ENCODE measurements around the gene LDAH.

LDAH gene

DNA sequence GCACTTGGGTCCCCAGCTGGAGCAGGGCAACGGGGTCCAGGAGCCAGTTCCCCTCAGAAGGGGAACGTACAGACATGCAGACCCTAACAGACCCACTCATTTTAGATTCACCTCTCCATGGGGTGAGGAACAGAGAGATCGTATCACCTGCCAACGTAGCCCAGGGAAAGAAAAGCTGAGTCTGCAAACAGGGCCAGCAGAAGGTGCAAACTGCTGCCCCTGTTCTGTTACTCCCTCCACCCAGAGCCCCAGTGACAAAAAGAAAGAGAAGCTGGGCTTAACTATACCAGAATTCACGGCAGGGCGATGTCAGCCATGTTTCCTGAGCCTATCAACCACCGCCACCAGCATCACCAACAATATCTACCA is 171.2 kb downstream of the LDAH start:
- peak overlapping the region; percentile 47 for H3K4me3 ChIP-seq (ENCODE audit: low read length)
- TF ChIP-seq, protein P1, sequence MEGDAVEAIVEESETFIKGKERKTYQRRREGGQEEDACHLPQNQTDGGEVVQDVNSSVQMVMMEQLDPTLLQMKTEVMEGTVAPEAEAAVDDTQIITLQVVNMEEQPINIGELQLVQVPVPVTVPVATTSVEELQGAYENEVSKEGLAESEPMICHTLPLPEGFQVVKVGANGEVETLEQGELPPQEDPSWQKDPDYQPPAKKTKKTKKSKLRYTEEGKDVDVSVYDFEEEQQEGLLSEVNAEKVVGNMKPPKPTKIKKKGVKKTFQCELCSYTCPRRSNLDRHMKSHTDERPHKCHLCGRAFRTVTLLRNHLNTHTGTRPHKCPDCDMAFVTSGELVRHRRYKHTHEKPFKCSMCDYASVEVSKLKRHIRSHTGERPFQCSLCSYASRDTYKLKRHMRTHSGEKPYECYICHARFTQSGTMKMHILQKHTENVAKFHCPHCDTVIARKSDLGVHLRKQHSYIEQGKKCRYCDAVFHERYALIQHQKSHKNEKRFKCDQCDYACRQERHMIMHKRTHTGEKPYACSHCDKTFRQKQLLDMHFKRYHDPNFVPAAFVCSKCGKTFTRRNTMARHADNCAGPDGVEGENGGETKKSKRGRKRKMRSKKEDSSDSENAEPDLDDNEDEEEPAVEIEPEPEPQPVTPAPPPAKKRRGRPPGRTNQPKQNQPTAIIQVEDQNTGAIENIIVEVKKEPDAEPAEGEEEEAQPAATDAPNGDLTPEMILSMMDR (IDR thresholded peaks at IDR 0.05; ENCODE audit: insufficient read depth, low read depth, low read length, missing control alignments) = no peak

DNA sequence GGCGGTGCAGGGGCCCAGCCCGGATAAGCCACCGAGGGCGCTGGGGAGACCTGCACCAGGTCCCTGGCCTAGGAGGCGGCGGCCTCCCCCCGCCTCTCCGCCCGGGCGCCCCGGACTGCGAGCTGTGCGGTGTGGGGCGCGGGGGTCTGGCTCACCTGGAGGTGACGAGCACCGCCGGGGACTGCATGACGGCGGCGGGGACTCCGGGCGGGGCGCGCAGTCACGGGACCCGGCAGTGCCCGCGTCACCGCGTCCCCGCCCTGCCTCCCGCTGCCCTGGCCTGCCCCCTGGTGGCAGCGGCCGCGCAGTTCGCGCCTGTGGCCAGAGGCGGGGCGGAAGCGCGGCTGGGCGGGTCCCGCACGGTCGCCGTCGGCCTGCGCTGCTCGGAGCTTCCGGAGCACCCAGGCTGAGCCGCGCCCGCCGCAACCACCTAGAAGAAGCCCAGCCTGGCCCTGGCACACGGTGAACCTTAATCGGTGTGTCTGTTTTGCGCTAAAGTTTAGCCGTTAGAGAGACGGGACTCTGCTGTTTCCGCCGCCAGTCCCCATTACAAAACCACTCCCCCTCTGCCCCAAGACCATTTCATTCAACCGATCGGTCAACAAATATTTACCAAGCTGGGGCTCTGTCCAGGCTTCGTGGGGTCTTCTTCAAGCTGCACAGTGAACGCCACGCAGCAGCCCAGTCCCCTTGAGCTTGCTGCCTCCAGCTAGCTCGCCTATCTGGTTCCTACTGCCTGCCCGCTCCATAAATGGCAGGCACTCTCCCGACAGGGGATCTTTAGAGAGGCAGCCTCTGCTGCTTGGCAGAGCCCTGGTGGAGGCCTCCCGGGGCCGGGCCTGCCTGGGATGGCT is 171.8 kb downstream of the LDAH start, which contains the start of gene HS1BP3:
HS1BP3 (minus strand) TSS at position 222 of the 854 bp plus-strand sequence; CDS start at position 187, 35 bp downstream.
- TF ChIP-seq, protein P1 (IDR thresholded peaks at IDR 0.05; ENCODE audit: insufficient read depth, low read depth, low read length, missing control alignments) = peak; percentile 36
- DNase-seq (ENCODE audit: low read depth) = peak; percentile 84
- H3K4me3 ChIP-seq (ENCODE audit: low read length) = peak within 1 kb of the TSS; percentile 77

More for the DNA sequence above, 171.2 kb downstream of the LDAH start:
- no peak for DNase-seq (ENCODE audit: low read depth)

DNA sequence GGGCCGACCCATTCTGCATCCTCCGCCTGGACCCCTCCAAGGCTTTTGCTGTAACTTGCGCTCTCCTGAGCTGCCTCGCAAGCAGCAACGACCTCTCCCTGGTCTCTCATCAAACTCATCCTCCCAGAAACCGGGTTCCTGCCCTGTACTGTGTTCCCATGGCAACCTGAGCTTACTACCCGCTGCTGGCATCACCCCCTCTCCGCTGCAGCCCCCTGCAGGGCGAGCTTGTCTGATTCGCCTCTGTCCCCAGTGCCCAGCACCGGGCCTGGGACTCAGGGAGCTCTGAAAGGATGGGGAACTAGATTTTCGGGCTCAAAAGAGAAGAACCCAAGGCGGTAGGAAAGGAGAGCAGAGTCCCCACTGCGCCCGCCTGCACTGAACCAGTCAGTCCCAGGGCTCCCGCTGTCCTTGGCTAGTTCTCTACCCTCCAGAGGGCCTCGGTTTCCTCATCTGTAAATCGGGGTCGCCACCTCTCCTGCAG is 172.5 kb downstream of the LDAH start:
- DNase-seq (ENCODE audit: low read depth) = no peak
- TF ChIP-seq, protein P1 (IDR thresholded peaks at IDR 0.05; ENCODE audit: insufficient read depth, low read depth, low read length, missing control alignments) = no peak
- peak overlapping the region; percentile 77 for H3K4me3 ChIP-seq (ENCODE audit: low read length)

DNA sequence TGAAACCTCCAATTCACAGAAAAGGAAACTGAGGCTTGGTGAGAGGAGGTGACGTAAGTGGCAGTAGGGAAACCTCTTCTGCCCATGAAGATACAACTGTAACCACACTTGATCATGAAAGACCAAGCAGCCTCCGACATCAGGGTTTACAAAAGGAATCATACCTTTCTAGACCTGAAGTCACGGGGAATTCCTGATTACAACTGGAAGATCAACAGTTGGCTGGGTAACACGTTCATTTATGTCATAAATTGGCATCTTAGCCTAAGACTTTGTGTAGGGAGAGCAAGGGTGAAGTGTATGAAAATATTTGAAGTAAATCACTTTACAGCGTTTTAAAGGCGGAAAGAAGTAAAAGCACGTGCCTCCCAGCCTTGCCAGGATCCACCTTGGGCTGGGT is 172.9 kb downstream of the LDAH start:
- no peak for DNase-seq (ENCODE audit: low read depth)
- peak overlapping the region; percentile 77 for H3K4me3 ChIP-seq (ENCODE audit: low read length)
- TF ChIP-seq, protein P1 (IDR thresholded peaks at IDR 0.05; ENCODE audit: insufficient read depth, low read depth, low read length, missing control alignments) = no peak

DNA sequence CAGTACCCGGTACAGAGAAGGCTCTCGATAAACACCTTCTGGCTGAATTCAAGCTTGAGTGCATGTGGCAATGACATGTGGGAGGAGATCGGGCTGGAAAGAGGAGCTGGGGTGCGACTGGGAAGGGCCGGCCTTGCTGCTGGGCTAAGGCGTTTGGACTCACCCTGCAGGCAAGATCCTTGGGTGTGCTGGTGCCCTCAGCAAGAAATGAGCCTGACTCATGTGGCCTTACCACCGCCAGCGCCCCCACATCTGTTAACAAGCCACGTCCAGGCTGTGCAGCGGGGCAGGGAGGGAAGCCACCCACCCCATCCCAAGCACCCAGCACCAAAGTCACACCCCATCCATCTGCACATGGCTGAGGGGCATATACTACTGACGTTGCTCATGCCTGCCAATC is 173.3 kb downstream of the LDAH start:
- TF ChIP-seq, protein P1 (IDR thresholded peaks at IDR 0.05; ENCODE audit: insufficient read depth, low read depth, low read length, missing control alignments) = no peak
- H3K4me3 ChIP-seq (ENCODE audit: low read length) = peak overlapping the region; percentile 77
- DNase-seq (ENCODE audit: low read depth) = no peak

DNA sequence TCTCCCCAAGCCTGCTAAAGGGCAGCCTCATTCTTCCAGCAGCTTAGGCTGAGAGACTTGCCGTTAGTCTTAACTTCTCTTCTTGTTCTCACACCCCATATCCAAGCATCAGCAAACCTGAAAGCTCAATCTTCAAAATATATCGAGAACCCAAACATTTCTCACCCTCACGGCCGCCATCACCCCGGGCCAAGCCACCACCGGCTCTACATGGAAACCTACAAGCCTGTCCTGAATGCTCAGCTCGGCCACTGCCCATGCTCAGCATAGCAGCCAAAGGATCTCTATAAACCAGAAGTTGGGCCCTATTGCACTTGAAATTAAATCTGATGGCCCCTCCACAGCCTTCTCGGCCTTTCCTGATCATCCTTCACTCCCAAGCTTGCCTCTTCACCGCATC is 174.1 kb downstream of the LDAH start:
- TF ChIP-seq, protein P1 (IDR thresholded peaks at IDR 0.05; ENCODE audit: insufficient read depth, low read depth, low read length, missing control alignments) = no peak
- H3K4me3 ChIP-seq (ENCODE audit: low read length) = no peak overlapping the region
- DNase-seq (ENCODE audit: low read depth) = no peak

Measured in epithelial cell of esophagus (primary cell).